Testis (tissue), 2 donors: ENCODE results near the gene AFAP1.

Experiments used
- POLR2A ChIP-seq: fragments of 450-650 bp; IDR thresholded peaks from one replicate; pipeline ENCODE4 v1.6.1; 2017; ENCODE audit warnings: antibody characterized with exemption, mild to moderate bottlenecking, moderate library complexity
- TF ChIP-seq, protein P1 (sequence below), 3 experiments: fragments of 450-650 bp in 2 of 3; fragments of 200-600 bp in 1 of 3; sonication (generic) in 1 of 3; IDR thresholded peaks; one replicate each; pipeline ENCODE4 v1.5.1; 2016 to 2019; ENCODE audit warnings: antibody characterized with exemption in 3 of 3, mild to moderate bottlenecking in 2 of 3, moderate library complexity in 1 of 3

DNA sequence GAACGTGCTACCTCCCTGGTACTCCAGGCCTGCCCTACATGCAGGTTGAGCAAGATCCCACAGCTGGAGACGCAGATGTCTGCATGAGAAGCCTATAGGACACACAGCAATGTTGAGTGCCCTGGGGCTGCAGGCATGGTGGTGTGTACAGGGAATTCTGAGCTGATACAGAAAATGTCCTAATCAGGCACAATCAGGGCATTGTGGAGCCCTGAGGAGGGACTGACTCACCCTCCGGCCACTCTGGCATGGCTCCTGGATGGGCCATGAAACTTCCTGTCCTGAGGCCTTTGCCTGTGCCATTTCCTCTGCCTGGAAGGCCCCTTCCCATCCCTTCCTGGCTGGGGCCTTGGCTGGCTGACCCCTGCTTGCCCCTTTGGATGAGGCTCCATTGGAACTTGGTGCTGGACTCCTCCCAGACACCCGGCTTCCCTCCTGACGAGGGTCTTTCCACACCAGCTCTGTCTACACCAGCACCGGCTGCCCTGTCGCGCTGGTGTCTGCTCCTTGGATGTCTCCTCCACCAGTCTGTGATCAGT is 16.7 kb upstream of the AFAP1 start:
- TF ChIP-seq, protein P1, sequence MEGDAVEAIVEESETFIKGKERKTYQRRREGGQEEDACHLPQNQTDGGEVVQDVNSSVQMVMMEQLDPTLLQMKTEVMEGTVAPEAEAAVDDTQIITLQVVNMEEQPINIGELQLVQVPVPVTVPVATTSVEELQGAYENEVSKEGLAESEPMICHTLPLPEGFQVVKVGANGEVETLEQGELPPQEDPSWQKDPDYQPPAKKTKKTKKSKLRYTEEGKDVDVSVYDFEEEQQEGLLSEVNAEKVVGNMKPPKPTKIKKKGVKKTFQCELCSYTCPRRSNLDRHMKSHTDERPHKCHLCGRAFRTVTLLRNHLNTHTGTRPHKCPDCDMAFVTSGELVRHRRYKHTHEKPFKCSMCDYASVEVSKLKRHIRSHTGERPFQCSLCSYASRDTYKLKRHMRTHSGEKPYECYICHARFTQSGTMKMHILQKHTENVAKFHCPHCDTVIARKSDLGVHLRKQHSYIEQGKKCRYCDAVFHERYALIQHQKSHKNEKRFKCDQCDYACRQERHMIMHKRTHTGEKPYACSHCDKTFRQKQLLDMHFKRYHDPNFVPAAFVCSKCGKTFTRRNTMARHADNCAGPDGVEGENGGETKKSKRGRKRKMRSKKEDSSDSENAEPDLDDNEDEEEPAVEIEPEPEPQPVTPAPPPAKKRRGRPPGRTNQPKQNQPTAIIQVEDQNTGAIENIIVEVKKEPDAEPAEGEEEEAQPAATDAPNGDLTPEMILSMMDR (IDR thresholded peaks at IDR 0.05), result no peak
- TF ChIP-seq POLR2A, result no peak
